GM18907 (cell line): Measurements from ENCODE around the gene LRRN4CL.
"Not testable (repeated sequence)": the region's sequence is repeated elsewhere in the genome, so short reads cannot be mapped to it uniquely, and the experiment has no call there.

Source experiments
- ATAC-seq: cut with Tn5 transposase; IDR thresholded peaks from one replicate; pipeline ENCODE4 v1.9.1; 2021; ENCODE audit warnings: mild to moderate bottlenecking, moderate library complexity; ENCODE audit not compliant: unreplicated experiment

The LRRN4CL gene

DNA sequence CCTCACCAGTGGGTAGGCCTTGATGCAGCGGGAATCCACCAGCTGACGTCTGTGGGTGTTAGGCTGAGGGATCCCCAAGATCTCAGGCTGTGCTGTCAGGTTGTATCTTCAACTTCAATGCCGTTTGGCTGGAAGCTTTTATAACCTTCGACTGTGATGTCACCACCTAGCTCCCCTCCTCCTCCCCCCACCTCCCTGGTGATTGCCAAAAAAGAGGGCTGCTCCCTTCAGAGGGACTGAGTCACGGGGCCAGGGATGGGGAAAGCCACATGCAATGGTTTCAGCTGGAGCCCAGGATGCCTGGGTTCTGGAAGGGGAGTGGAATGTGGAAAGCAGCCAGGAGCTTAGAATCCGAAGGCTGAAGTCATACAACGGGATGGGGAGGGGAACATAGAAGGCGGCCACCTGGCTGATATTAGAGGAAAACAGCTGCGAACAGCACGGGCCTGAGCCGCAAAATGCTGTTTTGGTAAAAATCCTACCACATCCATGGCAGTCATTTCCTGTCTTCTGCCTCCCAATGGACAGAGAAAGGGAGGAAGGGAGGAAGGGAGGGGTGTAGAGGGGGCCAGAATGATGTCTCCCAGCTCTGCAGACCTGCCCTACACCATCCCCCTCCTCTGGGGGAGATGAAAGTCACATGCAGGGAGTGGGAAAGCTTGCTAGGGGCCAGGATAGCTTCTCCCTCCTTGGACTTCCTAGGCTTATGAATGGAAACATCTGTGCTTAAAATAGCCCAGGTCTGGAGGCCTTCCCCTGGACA lies at the start of gene LRRN4CL:
Gene LRRN4CL, minus strand, starts transcription at position 110 of the 763 bp plus-strand sequence. CDS start 1,022 bp downstream, outside the sequence.
- ATAC-seq, result no peak

DNA sequence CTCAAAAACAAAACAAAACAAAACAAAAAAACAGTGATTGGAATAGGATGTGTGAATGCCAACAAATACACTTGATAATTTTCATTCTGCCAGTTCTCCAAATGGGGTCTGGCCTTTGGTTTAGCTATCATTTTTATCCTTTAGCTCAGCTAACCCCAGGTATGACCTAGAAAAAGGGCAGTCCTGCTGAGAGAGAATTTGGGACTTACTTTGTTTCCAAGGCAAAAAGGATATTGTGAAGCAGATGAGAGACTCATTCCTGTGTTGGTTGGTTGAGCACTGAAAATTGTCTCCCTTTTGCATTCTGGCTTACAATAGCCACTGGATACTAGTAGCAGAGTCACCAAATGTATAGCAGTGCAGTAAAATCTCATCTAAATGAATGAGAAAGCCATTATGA lies 47.9 kb upstream of the LRRN4CL start:
- no peak for ATAC-seq

DNA sequence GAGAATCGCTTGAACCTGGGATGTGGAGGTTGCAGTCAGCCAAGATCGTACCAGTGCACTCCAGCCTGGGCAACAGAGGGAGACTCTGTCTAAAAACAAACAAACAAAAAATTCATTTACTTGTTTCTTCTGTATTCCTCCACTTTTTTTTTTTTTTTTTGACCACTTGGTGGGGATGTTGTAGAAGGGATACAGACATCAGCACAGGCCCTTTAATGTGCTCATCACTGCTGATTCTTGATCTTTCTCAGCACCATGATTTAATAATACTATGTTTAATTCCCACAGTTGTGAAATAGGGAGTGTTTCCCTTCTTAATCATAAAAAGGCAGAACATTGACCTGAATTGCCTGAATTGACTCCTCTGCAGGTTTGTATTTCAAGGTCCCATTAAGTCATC lies 43.5 kb upstream of the LRRN4CL start:
- ATAC-seq, result no peak

- not testable (repeated sequence) for ATAC-seq
Observed at GRCh38 chr11:62730076-62730475, 40.7 kb upstream of the LRRN4CL start.

DNA sequence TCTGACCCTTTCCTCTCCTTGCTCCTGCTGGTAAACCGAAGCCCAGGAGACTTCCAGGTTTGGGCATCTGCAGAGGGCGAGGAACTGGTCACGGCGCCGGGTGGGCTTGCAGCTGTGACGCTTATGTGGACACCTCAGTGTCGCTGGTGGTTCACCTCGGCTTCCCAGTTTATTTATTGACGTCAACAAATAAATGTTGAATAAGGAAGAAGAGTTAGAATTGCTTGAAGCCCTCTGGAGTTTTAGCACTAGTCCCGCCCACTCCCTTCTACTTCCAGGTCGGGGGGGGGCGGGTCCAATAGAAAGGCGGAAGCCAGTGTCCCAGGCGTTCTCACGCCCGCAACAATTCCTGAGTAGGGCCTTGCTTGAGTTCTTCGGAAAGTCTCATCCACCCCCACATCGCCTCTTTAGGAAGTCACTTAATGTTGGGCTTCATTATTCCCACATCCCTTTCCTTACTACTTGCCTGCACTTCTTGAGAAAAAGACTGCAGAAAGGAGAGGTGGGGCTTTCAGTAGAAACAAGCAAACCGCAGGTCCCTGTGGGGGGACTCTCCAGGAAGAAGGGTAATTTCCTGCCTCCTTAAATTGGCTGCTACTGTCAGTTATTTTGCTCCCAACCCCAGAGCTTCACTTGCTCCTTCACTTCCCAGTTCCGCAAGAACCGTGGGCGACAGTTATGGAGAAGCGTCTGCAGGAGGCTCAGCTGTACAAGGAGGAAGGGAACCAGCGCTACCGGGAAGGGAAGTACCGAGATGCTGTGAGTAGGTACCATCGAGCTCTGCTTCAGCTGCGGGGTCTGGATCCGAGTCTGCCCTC lies 39.0 kb upstream of the LRRN4CL start, which contains the start of gene TTC9C:
Gene TTC9C, plus strand, starts transcription at position 316 of the 818 bp plus-strand sequence. Its CDS starts 363 bp downstream, at position 679.
- ATAC-seq, result peak; percentile 25

DNA sequence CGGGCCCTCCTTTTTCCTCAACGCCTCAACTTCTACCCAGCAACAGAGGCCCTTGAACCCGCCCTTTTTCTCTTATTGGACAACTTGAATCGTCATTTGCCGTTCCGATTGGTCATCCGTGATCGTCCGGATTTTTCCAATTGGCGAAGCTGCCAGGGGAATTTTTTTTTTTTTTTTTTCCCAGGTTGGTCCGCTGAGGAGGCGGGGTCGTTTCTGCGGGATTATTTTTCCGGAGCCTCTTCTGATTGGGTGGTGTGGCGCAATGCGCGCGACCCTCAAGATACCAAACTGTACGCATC lies 38.5 kb upstream of the LRRN4CL start:
- ATAC-seq, result peak; percentile 68

DNA sequence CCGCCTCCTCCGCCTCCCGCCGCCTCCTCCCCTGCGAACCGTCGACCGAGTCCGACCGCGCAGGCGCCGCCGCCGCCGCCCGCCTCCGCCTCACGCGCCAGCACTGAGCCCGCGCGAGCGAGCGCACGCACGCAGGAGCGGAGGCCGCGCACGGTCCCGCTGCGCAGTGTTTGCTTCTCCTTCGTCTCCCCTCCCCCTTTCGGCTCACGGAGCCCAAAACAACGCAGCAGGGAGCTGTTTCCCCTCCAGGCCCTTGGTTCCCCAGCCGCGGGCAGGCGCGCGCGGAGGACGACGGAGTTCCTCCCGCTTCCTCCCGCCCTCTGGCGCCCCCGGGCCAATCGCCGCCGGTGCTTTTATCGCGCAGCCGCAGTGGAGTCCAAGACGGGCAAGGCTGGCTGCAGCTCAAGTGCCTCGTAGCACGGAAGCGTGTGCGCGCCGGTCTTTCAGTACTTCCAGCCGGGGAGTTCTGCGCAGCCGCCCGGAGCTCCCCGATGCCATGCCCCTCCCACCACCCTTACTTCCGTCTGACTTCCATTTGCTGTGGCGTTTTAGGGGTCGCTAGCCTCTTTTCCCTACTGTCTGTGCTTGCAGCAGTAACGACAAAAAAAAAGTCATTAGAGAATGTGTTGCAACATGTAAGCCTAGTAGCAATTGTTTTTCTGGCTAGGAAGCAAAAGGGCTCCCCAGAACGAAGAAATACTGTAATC lies 38.0 kb upstream of the LRRN4CL start, which contains the start of gene HNRNPUL2:
Gene HNRNPUL2, minus strand, starts transcription at position 293 of the 707 bp plus-strand sequence. CDS start 301 bp downstream, outside the sequence.
- ATAC-seq, result peak; percentile 70

DNA sequence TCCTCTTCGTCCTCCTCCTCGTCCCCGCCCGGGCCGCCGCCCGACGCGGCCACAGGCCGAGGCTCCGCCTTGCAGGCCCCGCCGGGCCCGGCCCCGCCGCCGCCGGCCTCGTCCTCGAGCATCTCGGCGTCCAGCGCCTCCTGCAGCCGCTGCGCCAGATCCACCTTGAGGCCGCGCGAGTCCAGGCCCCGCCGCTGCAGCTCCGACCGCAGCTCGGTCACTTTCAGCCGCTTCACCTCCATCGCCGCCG lies 37.5 kb upstream of the LRRN4CL start:
- ATAC-seq, result no peak

- ATAC-seq, result peak; percentile 8
Observed at GRCh38 chr11:62726156-62726914, 37.0 kb upstream of the LRRN4CL start.

GRCh38 chr11:62725646-62726045 lies 36.3 kb upstream of the LRRN4CL start:
- no peak for ATAC-seq

- ATAC-seq, result no peak
Observed at GRCh38 chr11:62724171-62724570, 34.8 kb upstream of the LRRN4CL start.

GRCh38 chr11:62721994-62722393 lies 32.7 kb upstream of the LRRN4CL start:
- no peak for ATAC-seq

GRCh38 chr11:62719302-62719978 lies 30.1 kb upstream of the LRRN4CL start:
- ATAC-seq, result no peak

- no peak for ATAC-seq
Observed at GRCh38 chr11:62716816-62717215, 27.5 kb upstream of the LRRN4CL start.

- no peak for ATAC-seq
Observed at GRCh38 chr11:62716206-62716605, 26.9 kb upstream of the LRRN4CL start.

DNA sequence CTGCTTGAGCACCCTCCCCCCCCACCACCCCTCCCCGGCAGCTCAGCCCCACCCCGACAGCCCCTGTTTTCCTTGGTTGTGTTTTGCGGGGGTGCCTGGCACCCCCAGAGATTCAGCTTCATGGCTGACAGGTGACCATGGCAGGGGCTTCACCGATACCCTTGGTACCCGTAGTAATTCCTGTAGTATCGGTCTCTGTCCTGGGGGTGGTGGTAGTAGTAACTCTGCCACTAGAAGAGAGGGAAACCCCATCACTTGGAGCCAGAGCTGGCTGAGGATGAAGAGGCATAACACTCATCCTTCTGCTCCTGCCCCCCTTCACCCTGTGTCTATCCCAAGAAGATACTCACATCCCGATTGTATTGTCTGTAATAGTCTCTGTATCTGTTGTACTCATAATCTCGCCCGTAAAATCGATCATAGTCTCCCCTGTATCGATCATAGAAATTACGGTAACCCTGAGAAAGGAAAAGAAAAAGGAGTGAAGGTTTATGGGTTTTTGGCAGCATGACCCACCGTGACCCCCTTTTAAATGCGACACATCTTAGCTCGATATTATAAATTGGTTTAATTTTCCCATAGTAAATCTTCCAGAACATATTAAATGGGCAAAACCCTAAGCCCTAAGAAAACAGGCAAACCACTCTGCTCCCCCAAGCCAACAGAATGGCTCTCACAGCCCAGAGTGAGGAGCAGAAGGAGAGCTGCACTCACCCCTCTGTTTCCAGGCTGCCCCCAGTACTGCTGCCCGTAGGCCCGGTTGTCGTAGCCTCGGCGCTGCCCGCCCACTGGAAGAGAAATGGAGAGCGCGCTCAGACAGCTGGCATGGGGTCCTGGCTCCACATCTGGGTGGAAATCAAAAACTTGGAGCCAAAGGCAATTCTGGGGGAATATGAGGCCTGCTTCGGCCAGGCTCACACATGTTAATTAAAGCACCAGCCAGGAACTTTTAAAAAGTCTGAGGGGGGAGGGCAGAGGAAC lies 26.1 kb upstream of the LRRN4CL start:
- no peak for ATAC-seq

DNA sequence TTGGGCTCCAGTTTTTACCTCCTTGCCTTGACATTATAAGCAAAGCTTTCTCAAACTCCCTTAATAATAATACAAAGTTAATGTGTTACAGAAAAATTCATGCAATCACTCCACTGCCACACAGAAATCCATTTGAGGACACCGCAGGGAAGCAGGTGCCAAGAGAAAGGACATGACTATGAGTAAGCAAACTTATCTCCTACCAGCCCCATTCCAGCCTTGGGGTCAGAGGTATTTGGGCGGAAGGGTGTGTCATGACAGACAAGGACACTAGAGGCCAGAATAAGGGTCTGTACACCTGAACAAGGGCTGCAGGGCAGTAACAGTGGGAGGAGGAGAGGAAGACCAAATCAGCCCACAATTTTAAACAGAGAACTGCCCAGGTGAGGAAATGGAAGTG lies 24.0 kb upstream of the LRRN4CL start:
- ATAC-seq, result no peak

DNA sequence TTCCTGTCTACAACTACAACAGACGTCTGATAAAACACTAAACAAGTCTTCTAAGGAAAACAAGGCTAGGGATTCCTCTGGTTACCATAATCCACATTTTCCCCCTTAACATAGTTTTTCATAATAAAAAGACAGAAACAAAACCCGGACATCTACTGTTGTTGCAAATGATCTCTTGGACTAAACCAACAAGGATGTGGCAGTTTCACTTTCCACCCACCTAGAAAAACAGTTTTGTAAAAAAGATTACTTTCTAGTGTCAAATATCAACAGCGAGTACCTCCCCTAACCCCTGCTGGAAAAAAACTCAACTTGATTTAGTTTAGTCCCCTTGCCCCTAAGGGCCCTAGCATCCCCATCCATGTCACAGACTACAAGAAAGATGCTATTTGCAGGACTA lies 23.5 kb upstream of the LRRN4CL start:
- no peak for ATAC-seq

- no peak for ATAC-seq
Observed at GRCh38 chr11:62712276-62712812, 23.0 kb upstream of the LRRN4CL start.
